GM19452 (cell line): Measurements from ENCODE around the gene DNAH2.

ENCODE experiments used
- ATAC-seq: cut with Tn5 transposase; IDR thresholded peaks from one replicate; pipeline ENCODE4 v1.9.1; 2021; ENCODE audit not compliant: unreplicated experiment

The DNAH2 gene

GRCh38 chr17:7837408-7838088 is 120.0 kb downstream of the DNAH2 start:
- ATAC-seq, result no peak

GRCh38 chr17:7838090-7839075 is 120.8 kb downstream of the DNAH2 start:
- no peak for ATAC-seq

GRCh38 chr17:7839190-7839875 is 121.8 kb downstream of the DNAH2 start:
- ATAC-seq, result no peak

- no peak for ATAC-seq
Measured at GRCh38 chr17:7839876-7840261, 122.3 kb downstream of the DNAH2 start.

GRCh38 chr17:7840441-7840840 is 122.9 kb downstream of the DNAH2 start:
- ATAC-seq, result no peak

- no peak for ATAC-seq
Measured at GRCh38 chr17:7840875-7841274, 123.3 kb downstream of the DNAH2 start.

- peak; percentile 14 for ATAC-seq
Measured at GRCh38 chr17:7841396-7841914, 123.9 kb downstream of the DNAH2 start.

GRCh38 chr17:7841915-7842379 is 124.4 kb downstream of the DNAH2 start:
- ATAC-seq, result peak; percentile 18

- ATAC-seq, result peak; percentile 31
Measured at GRCh38 chr17:7842380-7843256, 125.1 kb downstream of the DNAH2 start.

- ATAC-seq, result peak; percentile 7
Measured at GRCh38 chr17:7843257-7843535, 125.7 kb downstream of the DNAH2 start.

- peak; percentile 13 for ATAC-seq
Measured at GRCh38 chr17:7843536-7844291, 126.2 kb downstream of the DNAH2 start.

- ATAC-seq, result peak; percentile 49
Measured at GRCh38 chr17:7844292-7845154, 127.0 kb downstream of the DNAH2 start.

GRCh38 chr17:7845359-7846062 is 128.0 kb downstream of the DNAH2 start:
- ATAC-seq, result no peak

GRCh38 chr17:7846063-7846735 is 128.7 kb downstream of the DNAH2 start:
- no peak for ATAC-seq

- no peak for ATAC-seq
Measured at GRCh38 chr17:7846765-7847661, 129.5 kb downstream of the DNAH2 start.

GRCh38 chr17:7848131-7848579 is 130.6 kb downstream of the DNAH2 start:
- ATAC-seq, result no peak
